Activated T-helper 1 cell treated with anti-CD3 and anti-CD28 coated beads, Interleukin-2, amount 50 U/mL, for 16 hours (primary cell): ENCODE data around the gene MTMR11.
"Not testable (repeated sequence)": the region's sequence is repeated elsewhere in the genome, so short reads cannot be mapped to it uniquely, and the experiment has no call there.

Experiments used
- DNase-seq, 2 donors: peaks; one replicate each; pipeline ENCODE4 v3.0.0-alpha.2; 2020; ENCODE audit warnings: low read depth in 1 of 2, low spot score in 1 of 2

MTMR11 gene, protein sequence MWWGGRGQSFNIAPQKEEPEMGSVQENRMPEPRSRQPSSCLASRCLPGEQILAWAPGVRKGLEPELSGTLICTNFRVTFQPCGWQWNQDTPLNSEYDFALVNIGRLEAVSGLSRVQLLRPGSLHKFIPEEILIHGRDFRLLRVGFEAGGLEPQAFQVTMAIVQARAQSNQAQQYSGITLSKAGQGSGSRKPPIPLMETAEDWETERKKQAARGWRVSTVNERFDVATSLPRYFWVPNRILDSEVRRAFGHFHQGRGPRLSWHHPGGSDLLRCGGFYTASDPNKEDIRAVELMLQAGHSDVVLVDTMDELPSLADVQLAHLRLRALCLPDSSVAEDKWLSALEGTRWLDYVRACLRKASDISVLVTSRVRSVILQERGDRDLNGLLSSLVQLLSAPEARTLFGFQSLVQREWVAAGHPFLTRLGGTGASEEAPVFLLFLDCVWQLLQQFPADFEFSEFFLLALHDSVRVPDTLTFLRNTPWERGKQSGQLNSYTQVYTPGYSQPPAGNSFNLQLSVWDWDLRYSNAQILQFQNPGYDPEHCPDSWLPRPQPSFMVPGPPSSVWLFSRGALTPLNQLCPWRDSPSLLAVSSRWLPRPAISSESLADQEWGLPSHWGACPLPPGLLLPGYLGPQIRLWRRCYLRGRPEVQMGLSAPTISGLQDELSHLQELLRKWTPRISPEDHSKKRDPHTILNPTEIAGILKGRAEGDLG

DNA sequence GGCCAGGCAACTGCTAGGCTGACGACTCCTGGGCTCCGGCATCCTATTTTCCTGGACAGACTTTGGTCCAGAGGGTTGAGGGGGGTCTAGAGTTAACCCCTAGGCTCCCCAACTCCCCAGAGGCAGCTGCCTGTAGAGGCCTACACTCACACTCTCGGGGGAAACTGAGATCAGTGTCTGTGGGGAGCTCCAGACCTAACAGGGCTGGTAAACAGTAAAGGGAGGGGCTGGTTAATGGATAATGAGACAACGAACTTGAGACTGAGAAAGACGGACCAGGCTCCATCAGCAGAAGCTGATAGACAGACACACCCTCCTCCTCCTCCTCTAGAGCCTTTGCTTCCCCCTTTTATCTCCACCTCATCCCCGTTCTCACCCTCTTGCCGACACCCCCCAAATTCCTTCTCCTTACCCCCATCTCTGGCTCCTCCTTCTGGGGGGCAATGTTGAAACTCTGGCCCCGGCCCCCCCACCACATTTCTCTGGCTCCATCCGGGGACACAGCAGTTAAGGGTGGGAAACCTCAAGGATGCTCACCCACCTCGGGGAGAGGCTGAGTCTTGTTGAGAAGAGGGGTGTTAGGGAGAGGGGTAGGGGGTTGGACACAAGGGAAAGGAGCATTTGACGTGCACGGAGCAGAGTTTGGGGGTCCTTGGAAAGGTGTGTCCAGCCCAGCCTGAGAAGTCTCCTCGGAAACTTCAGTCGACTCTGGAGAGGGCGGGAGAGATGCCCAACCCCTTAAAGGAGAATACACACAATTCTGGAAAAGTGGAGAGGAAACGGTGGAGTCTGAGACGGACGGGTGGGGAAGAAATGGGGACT lies at the start of gene MTMR11:
TSS of gene MTMR11 (minus strand) at position 710 of the 822 bp plus-strand sequence. CDS start at position 478, 232 bp downstream.
- no peak for DNase-seq

DNA sequence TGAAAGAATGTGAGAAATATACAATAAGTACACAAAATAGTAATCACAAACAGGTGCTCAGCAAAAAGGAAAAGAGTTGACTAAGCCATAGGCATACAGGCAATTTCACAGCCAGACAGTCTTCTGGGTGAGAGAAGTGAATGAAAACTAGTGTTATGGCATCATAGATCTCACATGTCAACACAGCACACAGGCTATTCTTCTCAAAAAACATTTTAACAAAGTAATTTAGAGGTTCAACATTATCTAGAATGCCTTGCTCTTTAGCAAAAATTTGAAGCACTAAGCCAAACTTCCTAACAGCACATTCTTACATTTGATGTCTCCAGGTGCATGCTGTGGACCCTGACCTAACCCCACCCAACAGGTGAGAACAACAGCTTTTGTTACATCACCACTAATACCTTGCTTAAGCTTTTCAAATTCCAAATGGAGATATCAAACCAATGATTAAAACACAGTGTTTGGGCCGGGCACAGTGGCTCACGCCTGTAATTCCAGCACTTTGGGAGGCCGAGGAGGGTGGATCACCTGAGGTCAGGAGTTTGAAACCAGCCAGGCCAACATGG lies 43.4 kb upstream of the MTMR11 start:
- no peak for DNase-seq

DNA sequence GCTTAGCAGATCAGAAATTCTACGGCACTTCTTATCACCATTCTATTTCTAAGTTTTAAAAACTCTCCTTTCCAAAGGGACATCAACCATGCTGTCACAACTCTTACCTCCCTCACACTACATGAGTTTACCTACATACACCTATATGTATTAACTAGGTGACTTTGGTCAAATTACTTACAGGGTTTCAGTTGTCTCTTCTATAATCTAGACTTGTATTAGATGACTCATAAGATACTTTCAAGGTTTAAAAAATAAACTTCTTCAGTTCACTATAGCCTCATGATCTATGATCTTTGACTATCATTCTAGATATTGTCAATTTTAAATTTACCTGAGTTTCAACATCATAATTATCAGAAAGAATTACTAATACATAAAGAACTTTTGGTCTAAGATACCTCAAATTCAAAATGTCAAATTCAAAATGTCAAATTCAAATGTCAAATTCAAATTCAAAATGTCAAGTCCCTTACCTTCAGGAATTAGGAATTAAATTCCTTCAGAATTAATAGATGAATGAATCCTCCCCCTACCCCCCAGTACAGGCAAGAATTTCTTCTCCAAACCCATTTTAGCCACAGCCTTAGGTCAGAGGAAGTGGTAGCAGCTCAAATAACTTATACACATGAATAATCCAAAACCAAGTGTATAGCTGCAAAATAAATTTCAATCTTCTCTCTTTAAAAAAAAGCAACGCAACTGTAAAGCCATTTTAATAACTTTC lies 42.7 kb upstream of the MTMR11 start:
- no peak for DNase-seq

DNA sequence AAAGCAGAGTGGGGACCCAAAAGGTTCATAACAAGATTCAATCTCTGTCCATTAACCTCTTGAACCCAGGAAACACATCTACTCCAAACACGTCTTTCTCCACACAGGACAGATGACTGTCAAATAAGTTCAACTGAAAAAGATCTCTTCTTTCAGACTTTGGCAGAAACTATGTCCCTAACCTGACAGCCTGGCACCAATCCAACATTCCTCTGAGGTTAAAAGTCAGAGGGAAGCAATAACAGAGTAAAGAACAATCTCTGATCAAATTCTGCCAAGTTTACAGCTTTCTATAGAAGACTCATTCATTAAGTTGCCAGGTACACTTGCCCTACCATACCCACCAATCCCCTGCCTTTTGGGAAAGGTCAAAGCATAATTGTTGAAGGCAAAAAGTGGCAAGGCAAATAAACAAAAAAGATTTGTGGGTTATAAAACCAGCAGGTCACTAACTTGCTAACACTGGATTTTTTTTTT lies 41.9 kb upstream of the MTMR11 start:
- DNase-seq, result no peak

DNA sequence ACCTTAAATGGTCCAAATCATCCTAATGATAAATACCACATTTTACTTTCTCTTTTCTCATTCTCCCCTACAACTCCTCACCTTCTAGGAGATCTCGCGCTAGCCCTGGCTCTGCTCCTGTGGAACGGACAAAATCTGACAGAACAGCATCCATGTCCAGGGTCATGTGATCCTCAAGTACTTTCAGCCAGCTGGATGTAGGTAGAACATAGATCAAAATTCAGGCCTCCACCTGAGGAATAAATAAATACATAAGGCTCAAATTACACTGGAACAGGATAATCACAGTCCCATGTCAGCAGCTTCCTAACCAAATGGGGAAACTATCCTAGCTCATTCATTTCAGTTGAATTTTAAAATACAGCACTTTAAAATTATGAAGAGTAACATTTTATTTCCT lies 40.7 kb upstream of the MTMR11 start:
- DNase-seq, result no peak

DNA sequence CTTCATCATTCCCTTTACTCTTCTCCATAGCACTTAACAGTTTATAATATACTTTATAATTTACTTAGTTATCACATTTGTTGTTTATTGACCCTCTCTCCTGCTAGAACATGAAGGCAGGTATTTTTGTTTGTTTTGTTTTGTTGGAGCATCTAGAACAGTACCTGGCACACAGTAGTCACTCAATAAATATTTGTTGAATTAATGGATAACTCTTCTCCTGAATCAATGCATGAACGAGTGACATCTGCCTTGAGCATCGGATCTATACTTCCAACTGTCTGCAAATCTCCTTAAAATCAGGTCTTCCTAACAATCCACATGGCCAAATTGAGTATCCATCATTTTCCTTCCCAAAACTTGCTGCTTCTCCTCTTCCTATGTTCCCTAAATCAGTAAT lies 35.9 kb upstream of the MTMR11 start:
- DNase-seq, result no peak

DNA sequence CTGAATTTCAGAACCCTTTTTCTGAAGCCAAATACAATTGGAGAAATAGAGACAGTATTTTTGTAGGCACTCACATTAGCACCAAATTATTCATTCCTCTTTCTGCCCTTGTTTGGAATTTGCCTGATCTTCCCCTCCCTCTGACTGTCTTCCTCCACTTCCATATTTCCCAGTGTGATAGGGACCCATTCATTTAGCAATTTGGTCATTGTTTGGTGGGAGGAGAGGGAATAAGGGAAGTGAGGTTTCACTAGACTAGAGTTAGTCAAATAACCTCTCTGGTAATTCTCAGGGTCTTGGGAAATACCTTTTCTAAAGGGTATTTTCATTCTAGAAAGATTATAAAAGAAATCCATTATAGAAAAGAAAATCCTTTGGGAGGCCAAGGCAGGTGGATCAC lies 31.0 kb upstream of the MTMR11 start:
- no peak for DNase-seq

DNA sequence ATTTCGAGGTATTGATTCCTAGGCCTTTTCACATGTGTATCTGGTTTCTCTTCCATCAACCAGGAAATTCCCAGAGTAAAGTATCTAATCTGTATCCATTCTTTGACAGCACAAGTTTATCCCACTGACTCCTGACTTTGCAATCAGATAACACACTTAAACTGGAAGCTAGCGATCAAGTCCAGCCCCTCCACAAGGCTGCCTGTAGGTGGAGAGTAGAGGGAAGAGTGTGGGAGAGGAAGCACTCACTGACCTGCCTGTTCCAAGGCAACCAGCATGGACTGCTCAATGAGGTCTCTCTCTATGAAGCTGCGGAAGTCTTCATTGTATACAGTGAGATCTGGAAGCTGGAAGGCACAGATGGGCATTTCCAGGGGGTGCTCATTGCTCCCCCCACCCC lies 30.4 kb upstream of the MTMR11 start:
- no peak for DNase-seq

DNA sequence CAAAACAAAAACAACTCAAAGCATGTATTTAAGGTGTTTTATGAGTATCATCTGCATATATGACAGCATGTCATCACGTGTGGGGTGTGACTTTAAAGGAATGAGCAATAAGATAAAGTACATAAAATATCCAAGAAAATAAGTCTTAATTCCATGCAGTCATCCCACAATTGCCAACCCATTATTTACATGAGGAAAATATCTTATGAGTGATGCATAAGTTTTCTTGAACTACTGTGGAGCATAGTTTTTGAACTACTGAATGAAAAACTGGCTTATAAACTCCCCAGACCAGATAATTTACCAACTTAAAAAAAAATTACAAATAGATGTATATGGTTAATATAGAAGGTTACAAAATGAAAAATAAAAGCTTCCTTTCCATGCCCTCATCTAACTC lies 29.7 kb upstream of the MTMR11 start:
- DNase-seq, result no peak

DNA sequence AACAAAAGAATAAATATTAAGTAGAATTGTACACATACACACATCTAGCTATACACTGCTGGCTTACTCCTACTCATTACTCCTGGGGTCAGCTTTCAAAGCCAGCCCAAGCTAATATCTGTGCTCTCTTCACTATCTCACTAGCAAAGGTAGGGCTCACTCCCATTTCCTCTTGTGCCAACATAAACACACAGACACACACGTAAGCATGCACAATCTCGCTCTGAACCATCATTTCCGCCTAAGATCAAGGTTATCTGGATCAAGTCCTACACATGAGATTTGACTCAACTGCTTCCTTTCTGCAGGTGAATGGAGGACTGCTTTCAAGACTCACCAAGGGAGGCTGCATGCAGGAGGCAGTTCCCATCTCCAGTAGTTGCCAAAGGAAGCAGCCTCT lies 28.8 kb upstream of the MTMR11 start:
- DNase-seq, result no peak

DNA sequence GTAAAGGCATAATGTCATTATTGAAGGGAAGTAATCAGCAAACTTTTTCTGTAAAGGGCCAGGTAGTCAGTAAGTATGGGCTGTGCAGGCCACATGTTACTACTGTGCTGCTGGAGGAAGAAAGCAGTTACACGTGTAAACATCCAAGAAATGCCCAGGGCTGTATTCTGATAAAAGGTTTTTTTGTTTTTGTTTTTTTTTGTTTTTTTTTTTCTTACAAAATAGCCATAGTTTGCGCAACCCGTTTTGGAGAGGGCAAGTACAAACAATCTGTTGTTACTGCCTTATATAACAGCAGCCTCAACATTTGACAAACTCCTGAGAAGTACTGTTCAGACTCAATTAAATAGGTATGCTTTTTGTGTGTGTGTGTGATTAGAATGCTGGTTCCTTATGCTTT lies 26.7 kb upstream of the MTMR11 start:
- no peak for DNase-seq

DNA sequence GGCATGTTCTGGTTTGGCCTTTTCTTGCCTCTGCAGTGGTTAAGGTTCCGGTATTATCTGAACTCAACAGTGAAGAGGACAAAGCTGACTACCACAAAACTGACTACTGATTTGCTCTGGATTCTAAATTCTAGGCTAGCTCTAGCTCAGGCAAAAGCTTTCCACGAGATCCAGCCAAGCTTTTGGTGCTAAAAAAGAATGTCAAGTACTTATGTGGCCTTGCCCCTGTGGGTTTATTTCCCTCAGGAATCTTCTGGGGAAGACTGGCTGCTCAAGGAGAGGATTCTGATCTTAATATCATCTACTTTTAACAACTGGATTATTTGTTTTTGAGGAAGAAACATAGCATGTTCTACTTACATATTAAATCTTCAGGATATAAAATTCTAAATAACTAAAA lies 26.1 kb upstream of the MTMR11 start:
- DNase-seq, result no peak

DNA sequence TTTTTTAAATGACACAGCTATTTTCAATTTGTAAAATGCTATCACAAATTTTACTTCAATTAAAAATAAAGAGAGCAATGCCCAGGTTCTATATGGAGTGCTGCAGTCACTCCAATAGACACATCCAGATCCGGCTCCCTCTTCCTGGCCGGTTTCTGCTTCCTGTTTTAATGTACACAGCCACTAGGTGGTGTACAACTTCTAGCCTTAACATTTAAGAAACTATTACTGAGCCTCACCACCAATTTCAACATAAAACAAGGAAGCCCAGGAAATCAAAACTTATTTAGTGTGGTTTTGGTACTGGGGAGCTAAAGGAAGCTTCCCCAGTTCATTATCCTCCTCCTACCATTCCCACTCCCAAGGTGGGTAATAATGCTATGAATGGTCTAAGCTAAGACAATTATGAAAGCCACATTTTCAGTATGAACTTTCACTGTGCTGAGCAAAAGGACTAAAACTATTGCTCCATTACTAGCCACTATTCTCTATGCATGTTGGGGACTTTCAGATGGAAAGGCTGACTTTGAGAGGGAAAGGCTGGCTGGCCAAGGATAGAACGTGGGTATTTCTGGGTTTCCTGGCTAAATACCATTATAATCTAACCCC lies 25.5 kb upstream of the MTMR11 start:
- no peak for DNase-seq

DNA sequence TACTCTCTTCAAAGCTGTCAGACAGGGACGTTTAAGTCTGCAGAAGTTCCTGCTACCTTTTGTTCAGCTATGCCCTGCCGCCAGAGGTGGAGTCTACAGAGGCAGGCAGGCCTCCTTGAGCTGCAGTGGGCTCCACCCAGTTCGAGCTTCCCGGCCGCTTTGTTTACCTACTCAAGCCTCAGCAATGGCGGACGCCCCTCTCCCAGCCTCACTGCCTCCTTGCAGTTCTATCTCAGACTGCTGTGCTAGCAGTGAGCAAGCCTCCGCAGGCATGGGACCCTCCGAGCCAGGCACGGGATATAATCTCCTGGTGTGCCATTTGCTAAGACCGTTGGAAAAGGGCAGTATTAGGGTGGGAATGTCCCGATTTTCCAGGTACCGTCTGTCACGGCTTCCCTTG lies 20.9 kb upstream of the MTMR11 start:
- DNase-seq, result not testable (repeated sequence)

DNA sequence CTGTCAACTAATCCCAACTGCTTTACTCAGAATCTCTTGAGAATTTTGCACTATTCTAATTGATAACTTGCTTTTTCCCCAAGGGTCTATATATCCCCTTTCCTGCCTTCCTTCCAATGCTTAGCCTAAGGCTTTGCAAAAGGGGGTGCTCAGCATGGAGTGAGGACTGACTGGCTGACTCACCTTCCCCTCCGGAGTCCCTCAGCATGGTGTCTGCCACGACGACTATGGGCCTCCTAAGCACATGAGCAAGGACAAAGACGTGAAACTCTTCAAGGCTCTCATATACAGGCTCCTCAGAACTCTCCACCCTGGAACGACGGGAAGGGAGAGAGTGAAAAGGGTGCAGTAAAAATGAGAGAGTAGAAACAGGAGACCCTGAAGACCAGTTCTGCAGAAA lies 13.2 kb upstream of the MTMR11 start:
- DNase-seq, result no peak

DNA sequence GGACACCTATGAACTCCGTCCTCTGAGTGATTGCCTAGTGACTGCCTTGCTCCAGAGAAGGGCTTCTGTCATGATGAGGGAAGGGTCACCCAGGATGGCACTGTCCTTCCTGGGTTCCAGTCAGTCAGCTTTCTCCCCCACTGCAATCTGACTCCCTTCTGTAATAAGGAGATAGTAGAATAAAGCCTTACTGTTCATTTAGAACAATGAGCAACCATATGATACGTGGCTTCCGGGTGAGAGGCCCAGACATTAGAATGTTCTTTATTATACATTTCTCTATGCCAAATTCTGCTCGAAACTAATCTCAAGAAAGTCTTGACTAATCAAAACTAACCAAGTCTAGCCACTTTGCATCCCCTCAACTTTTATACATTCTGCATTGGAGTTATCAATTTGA lies 8.5 kb upstream of the MTMR11 start:
- DNase-seq, result no peak

DNA sequence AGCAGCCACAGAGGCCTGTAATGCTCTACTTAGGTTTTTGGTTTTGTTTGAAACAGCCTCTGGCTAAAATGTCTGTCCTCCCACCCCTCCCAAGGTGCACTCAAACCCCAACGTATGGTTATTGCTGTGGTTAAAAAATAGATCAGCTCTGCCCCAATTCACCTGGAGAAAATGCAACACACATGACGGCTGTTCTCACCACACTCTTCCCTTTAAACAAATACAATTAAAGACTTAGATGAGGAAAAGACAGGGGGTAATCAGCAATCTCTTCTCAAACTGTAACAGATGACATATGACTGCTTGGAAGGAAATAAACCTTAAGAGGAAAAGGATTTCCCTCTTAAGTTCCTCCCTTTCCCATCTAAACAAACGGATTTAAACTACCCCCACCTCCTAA lies 6.2 kb upstream of the MTMR11 start:
- DNase-seq, result no peak

DNA sequence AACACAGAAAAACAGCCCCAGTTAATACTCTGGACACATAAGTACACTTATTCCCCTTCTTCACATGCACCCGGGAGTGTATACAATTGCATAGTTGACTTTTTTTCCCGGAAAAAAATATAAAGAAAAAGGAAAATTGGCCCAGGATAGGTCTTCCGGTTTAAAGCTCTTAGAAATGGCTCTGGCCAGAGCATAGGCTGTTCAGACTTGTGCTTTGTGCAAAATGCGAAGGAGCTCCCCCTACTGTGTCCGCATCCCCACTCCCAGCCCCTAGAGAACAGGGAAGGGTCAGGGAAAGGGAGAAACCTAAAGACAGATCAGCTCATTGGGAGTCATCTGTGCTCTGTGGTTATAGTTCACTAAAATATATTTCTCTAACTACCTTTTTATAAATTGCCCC lies 5.5 kb upstream of the MTMR11 start:
- DNase-seq, result no peak

DNA sequence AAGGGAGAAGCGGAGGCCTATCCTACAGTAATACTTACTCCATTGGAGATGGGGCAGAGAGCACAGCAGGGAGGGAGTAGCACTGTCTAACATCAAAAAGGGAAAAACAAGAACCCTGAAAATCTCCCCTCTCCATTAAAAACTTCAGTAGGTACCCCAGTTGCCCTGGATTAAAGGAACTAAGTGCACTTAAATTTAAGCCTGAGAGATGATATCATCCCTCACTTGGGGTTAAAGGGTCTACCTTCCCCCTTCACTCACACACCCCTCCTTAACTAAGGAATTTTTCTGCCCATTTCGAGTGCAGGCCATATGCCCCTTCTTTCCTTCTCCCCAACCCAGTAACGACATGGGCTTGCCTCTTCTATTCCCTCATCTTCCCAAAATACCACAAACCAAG lies 3.7 kb upstream of the MTMR11 start:
- DNase-seq, result no peak

DNA sequence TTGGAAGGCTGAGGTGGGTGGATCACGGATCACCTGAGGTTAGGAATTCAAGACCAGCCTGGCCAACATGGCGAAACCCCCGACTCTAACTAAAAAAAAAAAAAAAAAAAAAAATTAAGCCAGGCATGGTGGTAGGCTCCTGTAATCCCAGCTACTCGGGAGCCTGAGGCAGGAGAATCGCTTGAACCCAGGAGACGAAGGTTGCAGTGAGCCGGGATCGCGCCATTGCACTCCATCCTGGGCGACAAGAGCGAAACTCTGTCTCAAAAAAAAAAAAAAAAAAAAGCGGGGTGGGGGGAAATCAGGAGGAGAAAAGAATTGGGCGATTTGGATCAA lies 2.0 kb upstream of the MTMR11 start:
- DNase-seq, result not testable (repeated sequence)
